ENCODE results near the gene COL8A1. TPM values are rescaled to one million over a fixed set of nuclear protein-coding genes. Genes with fewer than 3 reads are reported as not detected.

COL8A1 gene
- total and polyA plus RNA-seq, 9 of the 15 experiments (the other 6 are each of a cell fraction or from before 2014, with no cell fraction given), result 0.07 TPM; not detected in 8

GRCh38 chr3:99843590-99844258 lies 205.3 kb downstream of the COL8A1 start (continued):
- TF ChIP-seq, protein P1, sequence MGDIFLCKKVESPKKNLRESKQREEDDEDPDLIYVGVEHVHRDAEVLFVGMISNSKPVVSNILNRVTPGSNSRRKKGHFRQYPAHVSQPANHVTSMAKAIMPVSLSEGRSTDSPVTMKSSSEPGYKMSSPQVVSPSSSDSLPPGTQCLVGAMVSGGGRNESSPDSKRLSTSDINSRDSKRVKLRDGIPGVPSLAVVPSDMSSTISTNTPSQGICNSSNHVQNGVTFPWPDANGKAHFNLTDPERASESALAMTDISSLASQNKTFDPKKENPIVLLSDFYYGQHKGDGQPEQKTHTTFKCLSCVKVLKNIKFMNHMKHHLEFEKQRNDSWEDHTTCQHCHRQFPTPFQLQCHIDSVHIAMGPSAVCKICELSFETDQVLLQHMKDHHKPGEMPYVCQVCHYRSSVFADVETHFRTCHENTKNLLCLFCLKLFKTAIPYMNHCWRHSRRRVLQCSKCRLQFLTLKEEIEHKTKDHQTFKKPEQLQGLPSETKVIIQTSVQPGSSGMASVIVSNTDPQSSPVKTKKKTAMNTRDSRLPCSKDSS (IDR thresholded peaks at IDR 0.05; ENCODE audit: low read depth, partially characterized antibody), result no peak
- no peak for TF ChIP-seq ZC3H4 (CRISPR knock-in tag; IDR thresholded peaks at IDR 0.05; ENCODE audit: borderline replicate concordance)
- TF ChIP-seq NCOA6 (IDR thresholded peaks at IDR 0.05), result no peak
- TF ChIP-seq DMBX1 (CRISPR knock-in tag; IDR thresholded peaks at IDR 0.05; ENCODE audit: borderline replicate concordance), result no peak
- TF ChIP-seq POU5F1 (IDR thresholded peaks at IDR 0.05; ENCODE audit: borderline replicate concordance, low read depth, low read length, partially characterized antibody), result no peak
- TF ChIP-seq ZNF561 (CRISPR knock-in tag; conservative IDR thresholded peaks at IDR 0.05), result no peak
- TF ChIP-seq PHF8 (IDR thresholded peaks at IDR 0.05; ENCODE audit: borderline replicate concordance, low read length), result no peak

DNA sequence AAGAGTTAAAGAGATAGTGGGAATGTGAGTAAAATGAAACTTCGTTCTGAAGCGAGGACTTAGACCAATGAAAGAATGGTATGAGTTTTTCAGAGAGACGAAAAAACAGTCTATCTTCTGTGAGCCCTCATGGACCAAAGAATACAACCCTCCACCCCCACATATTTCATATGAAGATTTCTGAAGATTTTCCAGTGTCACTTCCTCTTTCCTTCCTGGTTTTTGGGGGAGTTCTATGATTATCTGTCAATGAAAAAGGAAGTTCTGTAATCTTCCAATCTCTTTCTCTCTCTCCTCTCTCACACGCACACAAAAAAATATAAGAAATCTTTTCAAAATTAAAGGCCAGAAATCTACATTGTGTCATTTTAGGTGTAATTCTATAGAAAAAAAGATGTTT lies 206.9 kb downstream of the COL8A1 start:
- CTCF ChIA-PET (ENCODE audit: low intra/inter-chr PET ratio), result no interaction called here
- intact Hi-C loops (cut with micrococcal nuclease) (loop anchor here (10.0 kb wide), 1 partner anchor 159 kb away; no protein-coding TSS in a partner anchor), in situ Hi-C loops (cut with MboI) (loop anchor here (25.0 kb wide), 2 partner anchors 217 to 767 kb away; partner anchors contain the start of gene ADGRG7)
- Histone ChIP-seq H3K9ac (ENCODE audit: insufficient read depth in 1 of 2, low read depth in 2 of 2, low read length in 2 of 2) (no peak overlapping the region), H3K4me2 (ENCODE audit: insufficient read depth, low read length) (no peak overlapping the region), H2AFZ (ENCODE audit: low read depth, low read length) (no peak overlapping the region), H3K36me3 (ENCODE audit: control insufficient read depth, insufficient read depth, low read length) (no peaks in the 10 kb centered on the region), H4K20me1 (replicated peaks; ENCODE audit: control insufficient read depth, insufficient read depth, low read length) (0 out of 2 replicates have a peak, but pooled peaks cover 4% of the 10 kb centered on the region), H3K79me2 (ENCODE audit: control insufficient read depth, insufficient read depth, low read length) (peaks cover 67% of the 10 kb centered on the region), H3K9me3 (replicated peaks; ENCODE audit: control insufficient read depth, insufficient read depth, low read depth, low read length) (no peaks in the 10 kb centered on the region), H3K9me1 (ENCODE audit: control insufficient read depth, insufficient read depth, low read length) (no peaks in the 10 kb centered on the region), H3K27me3 (ENCODE audit: control insufficient read depth in 2 of 2, insufficient read depth in 2 of 2, low read length in 2 of 2) (no peaks in the 10 kb centered on the region), H3K4me1 (replicated peaks in 1 of 2; ENCODE audit: control insufficient read depth in 2 of 2, insufficient read depth in 2 of 2, low read length in 2 of 2) (peaks cover 0 to 7% of the 10 kb centered on the region in 2 experiments; a peak in 1 of 5 replicates), H3K27ac (ENCODE audit: extremely low read depth, low read depth, low read length) (no peak overlapping the region), H3K4me3 (no peak overlapping the region)
- no peak for FAIRE-seq
- no TSS peak for BruUV-seq (replicated peaks)
- no peak for ATAC-seq
- POLR2A ChIA-PET, result interaction anchor here (1.6 kb wide), 1 partner anchor 415 kb away, joined by 3 read pairs; no protein-coding TSS in a partner anchor
- WGBS (ENCODE audit: insufficient coverage, low coverage, missing lambda C conversion rate), result 3% methylated on average over 4 of the region's 4 CpGs
- no peak for DNase-seq (ENCODE audit: extremely low read depth in 1 of 4, low spot score in 3 of 4)
- TF ChIP-seq ETV6 (IDR thresholded peaks at IDR 0.05; ENCODE audit: borderline replicate concordance in 1 of 2, low read depth in 2 of 2, low read length in 1 of 2) (peak; percentile 77 to 88; a peak in 3 of 4 replicates), ETV6 (CRISPR knock-in tag; IDR thresholded peaks at IDR 0.05; ENCODE audit: borderline replicate concordance) (no peak), CHD4 (IDR thresholded peaks at IDR 0.05; ENCODE audit: insufficient read depth, insufficient replicate concordance, low read depth, low read length, poor library complexity, severe bottlenecking) (no peak), TEAD4 (IDR thresholded peaks at IDR 0.05; ENCODE audit: low read length) (0 out of 2 replicates have a peak, but pooled peaks have one; percentile 10), TEAD4 (CRISPR knock-in tag; IDR thresholded peaks at IDR 0.05; ENCODE audit: borderline replicate concordance) (no peak), SPI1 (IDR thresholded peaks at IDR 0.05; ENCODE audit: borderline replicate concordance, low read depth, low read length) (peak; percentile 90), ARID1B (IDR thresholded peaks at IDR 0.05) (0 out of 2 replicates have a peak, but pooled peaks have one; percentile 15), ZNF561 (CRISPR knock-in tag; conservative IDR thresholded peaks at IDR 0.05) (no peak), SMC3 (conservative IDR thresholded peaks at IDR 0.05; ENCODE audit: insufficient read depth, low read depth, low read length) (no peak), STAG1 (CRISPR knock-in tag; IDR thresholded peaks at IDR 0.05; ENCODE audit: borderline replicate concordance) (no peak)
- TF ChIP-seq, protein P2, sequence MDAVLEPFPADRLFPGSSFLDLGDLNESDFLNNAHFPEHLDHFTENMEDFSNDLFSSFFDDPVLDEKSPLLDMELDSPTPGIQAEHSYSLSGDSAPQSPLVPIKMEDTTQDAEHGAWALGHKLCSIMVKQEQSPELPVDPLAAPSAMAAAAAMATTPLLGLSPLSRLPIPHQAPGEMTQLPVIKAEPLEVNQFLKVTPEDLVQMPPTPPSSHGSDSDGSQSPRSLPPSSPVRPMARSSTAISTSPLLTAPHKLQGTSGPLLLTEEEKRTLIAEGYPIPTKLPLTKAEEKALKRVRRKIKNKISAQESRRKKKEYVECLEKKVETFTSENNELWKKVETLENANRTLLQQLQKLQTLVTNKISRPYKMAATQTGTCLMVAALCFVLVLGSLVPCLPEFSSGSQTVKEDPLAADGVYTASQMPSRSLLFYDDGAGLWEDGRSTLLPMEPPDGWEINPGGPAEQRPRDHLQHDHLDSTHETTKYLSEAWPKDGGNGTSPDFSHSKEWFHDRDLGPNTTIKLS (IDR thresholded peaks at IDR 0.05; ENCODE audit: borderline replicate concordance, low read depth), result no peak
